Activated T-helper 9 cell treated with anti-CD3 and anti-CD28 coated beads, Interleukin-2, amount 50 U/mL, for 16 hours (primary cell): ENCODE data around the gene ZNF367.

Experiments
- DNase-seq: peaks from one replicate; pipeline ENCODE4 v3.0.0-alpha.2; 2020; ENCODE audit warnings: low read depth

ZNF367 gene

GRCh38 chr9:96418083-96418919 is at the start of gene ZNF367:
ZNF367 (minus strand) TSS chr9:96418370; CDS start chr9:96418032, 338 bp downstream.
- peak; percentile 89 for DNase-seq

DNA sequence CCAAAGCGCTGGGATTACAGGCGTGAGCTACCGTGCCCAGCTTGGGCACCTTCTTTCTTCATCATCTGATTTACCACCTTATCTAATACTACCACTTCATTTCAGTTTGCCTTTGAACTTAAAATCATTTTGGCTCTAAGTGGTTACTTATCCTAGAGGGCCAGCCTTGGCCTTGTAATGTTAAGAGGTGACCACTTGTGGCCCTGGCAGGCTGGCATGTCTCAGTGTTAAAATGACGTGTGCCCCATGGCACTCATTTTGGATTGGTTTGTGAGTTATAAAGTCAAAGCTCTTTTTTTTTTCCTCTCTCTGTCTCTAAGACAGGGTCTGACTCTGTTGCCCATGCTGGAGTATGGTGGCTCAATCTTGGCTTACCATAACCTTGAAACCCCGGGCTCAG is 49.6 kb upstream of the ZNF367 start:
- DNase-seq = no peak

DNA sequence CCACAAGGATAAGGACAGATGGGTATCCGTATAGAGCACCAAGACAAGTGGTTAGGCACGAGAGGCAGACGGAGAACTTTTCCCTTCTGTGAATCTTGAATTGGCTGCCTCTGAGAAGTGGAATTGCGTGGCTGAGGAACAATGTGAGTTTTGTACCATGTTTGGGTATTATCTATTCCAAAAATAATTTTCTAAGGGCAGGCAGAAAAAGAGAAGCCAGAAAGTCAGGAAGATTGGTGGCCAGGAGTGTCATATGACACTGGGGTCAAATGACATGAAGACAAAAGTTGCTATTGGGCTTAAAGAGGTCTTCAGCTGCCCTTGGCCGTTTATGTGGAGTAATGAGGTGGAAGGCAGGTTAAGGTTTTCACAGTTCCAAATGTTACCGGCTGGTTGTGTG is 46.3 kb upstream of the ZNF367 start:
- DNase-seq = no peak

GRCh38 chr9:96462541-96462940 is 44.4 kb upstream of the ZNF367 start:
- no peak for DNase-seq

DNA sequence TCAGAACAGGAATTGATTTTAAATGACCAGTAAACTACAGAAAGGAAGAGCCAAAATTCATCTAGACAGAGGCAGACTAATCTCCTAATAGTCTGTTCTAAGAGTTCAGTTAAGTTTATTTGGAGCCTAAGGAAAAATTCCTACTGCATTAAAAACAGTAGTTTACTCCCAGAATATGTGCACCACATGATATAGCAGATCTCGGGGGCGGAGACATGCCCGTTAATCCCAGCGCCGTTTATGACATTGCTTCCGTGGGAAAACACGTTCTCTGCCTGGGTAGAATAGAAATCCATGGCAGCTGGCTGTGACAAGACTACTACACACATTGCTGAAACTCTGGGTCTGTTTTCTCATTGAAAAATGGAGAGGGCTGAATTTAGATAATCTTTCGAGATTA is 43.2 kb upstream of the ZNF367 start:
- DNase-seq = no peak

GRCh38 chr9:96460882-96461281 is 42.7 kb upstream of the ZNF367 start:
- no peak for DNase-seq

DNA sequence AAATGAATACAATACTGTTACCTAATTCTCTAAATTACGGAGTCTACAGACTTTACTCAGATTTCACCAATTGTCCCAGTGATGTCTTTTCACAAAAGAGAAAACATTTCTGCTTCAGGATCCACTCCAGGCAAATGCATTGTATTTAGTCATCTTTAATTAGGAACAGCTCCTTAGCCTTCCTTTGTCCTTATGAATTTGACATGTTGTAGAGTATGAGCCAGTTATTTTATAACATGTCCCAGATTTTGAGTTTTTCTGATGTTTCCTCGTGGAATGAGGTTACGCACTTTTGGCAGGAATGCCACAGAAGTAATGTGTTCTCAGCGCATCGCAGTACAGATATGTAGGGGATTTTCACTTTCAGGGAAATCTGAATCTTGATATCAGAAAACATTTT is 42.3 kb upstream of the ZNF367 start:
- no peak for DNase-seq

DNA sequence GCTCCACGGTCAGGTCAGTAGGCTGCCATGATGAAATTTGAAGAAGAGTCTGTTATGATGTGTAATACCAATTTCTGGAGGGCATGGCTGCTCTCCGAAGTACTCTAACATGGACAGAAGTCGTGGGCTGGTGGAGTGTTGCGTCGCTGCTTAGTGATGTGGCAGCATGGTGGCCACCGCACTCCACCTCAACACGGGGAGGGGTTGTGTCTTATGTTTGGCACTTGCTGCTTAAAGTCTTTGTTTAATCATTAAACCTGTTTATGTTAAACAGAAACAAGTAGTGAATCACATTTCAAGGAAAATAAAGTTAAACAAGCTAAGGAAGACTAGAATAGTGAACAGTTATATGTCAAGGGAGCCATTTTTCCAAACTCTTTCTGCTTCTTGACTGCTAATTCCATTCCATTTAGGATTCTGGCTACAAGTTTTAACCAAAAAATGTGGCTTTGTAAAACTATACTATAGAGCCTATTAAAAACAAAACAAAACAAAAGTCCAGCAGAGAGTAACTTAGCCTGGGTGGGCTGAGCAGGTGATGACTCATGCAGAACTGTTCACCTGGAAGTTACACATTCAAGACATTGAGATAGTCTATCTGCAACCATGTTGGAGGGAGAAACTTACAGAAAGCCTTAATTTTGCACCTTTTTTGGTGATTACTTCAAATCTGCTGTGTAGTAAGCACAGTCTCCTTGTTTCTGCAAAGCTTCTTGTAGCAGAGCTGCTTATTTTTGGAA is 41.3 kb upstream of the ZNF367 start:
- DNase-seq = no peak

- DNase-seq = no peak
Measured at GRCh38 chr9:96458226-96458625, 40.1 kb upstream of the ZNF367 start.

GRCh38 chr9:96457266-96457665 is 39.1 kb upstream of the ZNF367 start:
- no peak for DNase-seq

GRCh38 chr9:96453625-96454024 is 35.5 kb upstream of the ZNF367 start:
- no peak for DNase-seq

- peak; percentile 3 for DNase-seq
Measured at GRCh38 chr9:96450613-96451528, 32.7 kb upstream of the ZNF367 start.

- peak; percentile 95 for DNase-seq
Measured at GRCh38 chr9:96449845-96450612, 31.9 kb upstream of the ZNF367 start, which contains the start of gene HABP4. HABP4 (plus strand) TSS chr9:96450169; CDS start chr9:96450280, 111 bp downstream.

DNA sequence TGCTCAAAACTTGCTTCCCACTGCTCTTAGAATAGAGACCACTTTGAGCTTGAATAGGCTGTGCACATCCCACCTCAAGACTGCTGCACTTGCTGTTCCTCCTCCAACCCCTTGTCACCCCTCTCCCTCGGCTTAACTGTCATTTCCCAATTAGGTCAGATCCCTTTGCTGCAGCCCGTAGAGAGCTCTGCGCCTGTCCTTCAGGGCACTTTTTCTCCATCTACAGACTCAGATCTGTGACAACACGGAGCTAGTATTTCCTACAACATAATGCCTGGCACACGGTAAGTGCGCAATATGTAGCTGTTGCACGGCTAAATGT is 31.3 kb upstream of the ZNF367 start:
- DNase-seq = no peak

- no peak for DNase-seq
Measured at GRCh38 chr9:96448546-96449170, 30.5 kb upstream of the ZNF367 start.

- DNase-seq = no peak
Measured at GRCh38 chr9:96447406-96447805, 29.2 kb upstream of the ZNF367 start.

GRCh38 chr9:96442491-96442890 is 24.3 kb upstream of the ZNF367 start:
- no peak for DNase-seq

DNA sequence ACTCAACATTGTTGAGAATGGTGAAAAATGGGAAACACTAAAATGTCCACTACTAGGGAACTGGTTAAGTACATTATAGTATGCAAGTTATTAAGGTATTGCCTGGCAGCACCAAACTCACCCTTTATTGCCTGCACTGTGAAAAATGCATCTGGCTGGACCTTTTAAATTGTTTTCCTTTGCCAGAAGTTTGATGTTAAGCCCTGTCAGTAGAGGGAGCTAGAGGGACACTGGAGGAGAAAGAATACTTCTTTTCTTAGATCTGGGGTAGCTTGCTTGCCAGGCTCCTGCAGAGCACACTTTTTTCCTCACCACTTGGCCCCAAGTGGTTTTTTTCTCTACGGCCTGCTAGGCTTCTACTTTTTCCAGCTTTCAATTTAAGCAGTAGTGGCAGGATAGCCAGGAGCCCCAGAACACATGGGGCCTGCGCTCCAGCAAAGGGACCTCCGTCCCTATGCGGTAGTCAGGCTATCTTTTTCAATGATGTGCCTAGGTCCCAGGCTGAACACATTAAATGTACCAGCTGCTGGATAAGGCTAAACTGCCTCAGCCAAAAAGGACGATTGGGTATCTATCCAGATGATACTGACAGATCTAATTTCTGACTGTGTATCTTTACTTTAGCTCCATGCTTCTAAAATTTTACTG is 23.8 kb upstream of the ZNF367 start:
- no peak for DNase-seq

GRCh38 chr9:96440671-96441199 is 22.6 kb upstream of the ZNF367 start:
- no peak for DNase-seq

DNA sequence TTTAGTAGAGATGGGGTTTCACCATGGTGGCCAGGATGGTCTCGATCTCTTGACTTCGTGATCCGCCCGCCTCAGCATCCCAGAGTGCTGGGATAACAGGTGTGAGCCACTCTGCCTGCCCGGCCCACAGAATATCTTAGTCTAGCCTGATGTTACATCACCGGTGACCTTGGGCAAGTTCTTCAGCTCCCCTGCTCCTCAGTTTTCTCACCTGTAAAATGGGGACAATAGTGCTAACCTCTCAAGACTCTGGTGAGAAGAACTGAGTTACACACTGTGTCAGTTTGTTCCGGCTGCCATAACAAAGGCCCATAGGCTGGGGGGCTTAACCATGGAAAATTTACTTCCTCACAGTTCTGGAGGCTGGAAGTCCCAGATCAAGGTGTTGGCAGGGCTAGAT is 19.3 kb upstream of the ZNF367 start:
- DNase-seq = no peak
